KG1 (cell line): ENCODE results near the gene LRRK2.
"Not testable (repeated sequence)": the region's sequence is repeated elsewhere in the genome, so short reads cannot be mapped to it uniquely, and the experiment has no call there.

Experiments
- DNase-seq: peaks from one replicate; lab custom pipeline; 2025; lab: John Stamatoyannopoulos, UW

LRRK2 gene

DNA sequence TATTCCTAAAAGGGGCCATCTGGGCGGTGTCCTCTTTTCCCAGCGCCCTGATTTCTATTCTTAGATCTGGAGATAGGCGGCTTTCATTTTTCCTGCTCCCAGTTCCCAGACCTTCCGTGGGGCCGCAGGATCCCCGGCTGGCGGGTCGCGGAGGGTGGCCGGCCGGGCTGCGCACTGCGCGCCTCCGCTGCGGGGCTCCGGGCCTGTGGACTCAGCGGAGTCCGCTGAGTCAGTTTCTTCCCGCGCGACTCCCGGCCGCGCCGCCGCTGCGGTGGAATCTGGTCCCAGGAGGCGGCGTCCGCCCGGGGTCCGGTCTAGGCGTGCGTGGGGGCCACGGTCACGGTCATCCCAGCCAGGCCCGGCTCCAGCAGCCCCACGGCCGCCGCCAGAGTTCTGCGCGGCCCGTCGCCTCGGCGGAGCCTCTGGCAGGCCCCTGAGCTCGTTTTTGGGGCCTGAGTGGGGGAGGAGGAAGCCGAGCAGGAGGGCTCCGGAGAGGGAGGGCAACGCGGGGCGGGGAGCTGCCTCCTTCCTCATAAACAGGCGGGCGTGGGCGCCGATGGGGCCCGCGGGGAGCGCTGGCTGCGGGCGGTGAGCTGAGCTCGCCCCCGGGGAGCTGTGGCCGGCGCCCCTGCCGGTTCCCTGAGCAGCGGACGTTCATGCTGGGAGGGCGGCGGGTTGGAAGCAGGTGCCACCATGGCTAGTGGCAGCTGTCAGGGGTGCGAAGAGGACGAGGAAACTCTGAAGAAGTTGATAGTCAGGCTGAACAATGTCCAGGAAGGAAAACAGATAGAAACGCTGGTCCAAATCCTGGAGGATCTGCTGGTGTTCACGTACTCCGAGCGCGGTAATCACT, at the start of gene LRRK2:
TSS of gene LRRK2 (plus strand) at position 559 of the 853 bp plus-strand sequence. CDS start at position 694, 135 bp downstream.
- peak; percentile 38 for DNase-seq

DNA sequence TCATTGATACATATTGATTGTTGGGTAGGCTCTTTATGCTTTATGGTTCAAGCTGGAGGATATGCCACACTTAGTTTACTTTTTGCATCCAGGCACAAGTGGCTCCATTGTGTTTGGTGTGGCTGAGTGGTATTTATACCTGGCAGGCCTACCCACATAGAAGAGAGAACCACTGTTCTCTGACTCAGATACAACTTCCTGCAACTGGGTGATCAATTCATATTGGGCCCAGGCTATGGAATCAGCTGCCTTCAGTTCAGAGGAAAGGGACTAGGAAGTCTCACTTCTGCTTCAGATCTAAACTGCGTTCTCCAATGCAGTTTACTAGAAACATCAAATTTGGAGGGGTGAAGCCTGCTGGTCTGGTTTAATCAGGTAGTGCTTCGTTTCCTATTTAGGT, 49.8 kb upstream of the LRRK2 start:
- no peak for DNase-seq

DNA sequence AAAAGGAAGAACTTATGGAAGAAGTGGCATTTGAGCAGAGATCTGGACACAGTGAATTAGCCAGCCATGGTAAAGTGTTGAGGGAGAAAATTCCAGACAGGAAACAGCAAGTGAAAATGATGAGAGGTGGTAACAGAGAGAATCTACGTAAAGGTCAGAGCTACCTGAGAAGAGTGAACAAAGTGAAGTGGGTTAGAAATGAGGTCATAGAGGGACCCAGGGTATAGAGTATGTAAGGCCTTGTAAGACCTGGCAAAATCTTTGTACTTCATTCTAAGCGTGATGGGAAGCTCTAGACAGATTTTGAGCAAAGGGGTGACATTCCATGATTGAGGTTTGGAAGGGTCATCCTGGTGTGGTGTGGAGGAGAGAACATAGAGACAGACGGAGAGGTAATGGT, 49.3 kb upstream of the LRRK2 start:
- no peak for DNase-seq

DNA sequence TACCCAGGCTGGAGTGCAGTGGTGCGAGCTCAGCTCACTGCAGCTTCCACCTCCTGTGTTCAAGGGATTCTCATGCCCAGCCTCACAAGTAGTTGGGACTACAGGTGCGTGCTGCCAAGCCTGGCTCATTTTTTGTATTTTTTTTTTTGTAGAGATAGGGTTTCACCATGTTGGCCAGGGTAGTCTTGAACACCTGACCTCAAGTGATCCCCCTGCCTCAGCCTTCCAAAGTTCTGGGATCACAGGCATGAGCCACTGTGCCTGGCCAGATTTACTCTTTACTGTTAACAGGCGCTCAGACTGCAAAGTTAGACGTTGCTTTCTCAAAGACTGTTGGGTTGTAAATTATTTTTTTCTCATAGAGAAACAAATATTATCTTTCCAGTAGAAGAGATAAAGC, 46.1 kb upstream of the LRRK2 start:
- DNase-seq, result no peak

DNA sequence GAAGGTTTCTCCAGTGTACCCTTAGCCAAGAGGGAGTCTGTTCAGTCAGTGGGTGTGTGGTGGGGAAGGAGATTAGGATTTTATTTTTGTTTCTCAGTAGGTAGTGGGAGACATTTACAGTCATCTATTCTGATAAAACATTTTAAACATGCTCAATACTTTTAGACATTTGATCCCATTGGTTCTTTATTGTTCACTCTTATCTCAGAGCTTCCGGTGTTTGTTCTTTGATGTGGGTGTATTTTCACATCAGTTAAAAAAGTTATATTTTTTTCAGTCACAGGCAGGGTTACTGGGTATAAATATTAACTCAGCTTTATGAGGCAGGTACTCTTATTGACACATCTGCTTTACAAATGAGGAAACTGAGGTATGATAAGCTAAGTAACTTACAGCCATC, 43.3 kb upstream of the LRRK2 start:
- no peak for DNase-seq

DNA sequence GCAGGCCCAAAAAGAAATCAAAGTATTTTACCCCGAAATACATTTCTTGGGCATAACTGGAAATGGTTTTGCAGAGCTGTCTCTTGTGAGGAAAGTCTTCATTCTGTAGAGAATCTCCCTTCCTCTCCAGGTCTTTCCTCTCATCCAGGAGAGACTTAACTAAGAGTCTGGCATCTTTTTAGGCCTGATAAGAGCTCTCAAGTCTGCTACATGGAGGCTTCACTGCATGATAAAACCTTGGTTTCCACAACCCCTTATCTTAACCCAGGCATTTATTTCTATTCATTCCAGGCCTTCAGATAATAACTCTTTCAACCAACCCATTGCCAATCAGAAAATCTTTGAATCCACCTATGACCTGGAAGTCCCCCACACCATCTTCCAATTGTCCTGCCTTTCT, 41.1 kb upstream of the LRRK2 start:
- DNase-seq, result no peak

DNA sequence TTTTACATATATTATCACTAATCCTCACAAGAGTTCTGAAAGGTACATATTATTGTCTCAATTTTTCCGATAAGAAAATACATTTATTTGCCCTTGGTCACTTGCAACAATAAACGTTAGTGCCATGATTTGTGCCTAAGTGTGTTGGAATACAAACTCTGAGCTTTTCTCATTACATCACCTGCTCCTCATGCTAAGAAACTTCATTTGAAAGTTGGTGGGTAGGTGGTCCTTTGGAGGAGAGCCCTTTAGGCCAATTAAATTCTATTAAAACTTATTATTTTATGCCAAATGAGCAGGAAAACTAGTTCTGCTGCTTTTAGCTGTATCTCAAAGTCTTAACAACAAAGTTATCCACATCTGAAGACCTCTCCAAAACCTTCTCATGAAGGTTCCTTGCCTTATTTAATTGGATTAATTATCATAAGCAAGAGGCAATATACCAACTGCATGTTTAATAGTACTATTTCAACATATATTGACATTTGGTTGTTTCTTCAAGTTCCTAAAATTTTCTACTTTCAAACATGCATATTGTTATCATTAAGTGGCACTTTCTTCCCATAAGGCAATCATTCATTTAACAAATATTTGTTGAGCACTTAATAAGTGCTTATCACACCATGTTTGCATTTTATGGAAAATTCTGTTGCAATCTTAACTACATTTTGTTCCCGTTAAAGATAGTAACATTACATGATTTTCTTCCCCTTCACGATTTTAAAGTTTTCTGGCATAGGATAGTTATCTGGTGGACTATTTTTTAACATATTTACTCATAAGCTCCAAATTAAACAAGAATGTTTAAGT, 40.1 kb upstream of the LRRK2 start:
- DNase-seq, result no peak

DNA sequence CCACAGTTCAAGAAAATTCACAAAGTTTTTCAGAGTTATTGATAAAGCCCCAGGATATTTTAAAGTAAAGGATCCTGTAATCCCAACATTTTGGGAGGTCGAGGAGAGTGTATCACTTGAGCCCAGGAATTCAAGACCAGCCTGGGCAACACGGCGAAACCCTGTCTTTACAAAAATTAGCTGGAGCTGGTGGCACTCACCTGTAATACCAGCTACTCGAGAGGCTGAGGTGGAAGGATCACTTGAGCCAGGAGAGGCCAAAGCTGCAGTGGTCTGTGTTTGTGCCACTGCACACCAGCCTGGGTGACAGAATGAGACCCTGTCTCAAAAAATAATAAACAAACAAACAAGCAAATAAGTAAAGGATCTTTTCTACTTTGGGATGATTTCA, 39.5 kb upstream of the LRRK2 start:
- no peak for DNase-seq

DNA sequence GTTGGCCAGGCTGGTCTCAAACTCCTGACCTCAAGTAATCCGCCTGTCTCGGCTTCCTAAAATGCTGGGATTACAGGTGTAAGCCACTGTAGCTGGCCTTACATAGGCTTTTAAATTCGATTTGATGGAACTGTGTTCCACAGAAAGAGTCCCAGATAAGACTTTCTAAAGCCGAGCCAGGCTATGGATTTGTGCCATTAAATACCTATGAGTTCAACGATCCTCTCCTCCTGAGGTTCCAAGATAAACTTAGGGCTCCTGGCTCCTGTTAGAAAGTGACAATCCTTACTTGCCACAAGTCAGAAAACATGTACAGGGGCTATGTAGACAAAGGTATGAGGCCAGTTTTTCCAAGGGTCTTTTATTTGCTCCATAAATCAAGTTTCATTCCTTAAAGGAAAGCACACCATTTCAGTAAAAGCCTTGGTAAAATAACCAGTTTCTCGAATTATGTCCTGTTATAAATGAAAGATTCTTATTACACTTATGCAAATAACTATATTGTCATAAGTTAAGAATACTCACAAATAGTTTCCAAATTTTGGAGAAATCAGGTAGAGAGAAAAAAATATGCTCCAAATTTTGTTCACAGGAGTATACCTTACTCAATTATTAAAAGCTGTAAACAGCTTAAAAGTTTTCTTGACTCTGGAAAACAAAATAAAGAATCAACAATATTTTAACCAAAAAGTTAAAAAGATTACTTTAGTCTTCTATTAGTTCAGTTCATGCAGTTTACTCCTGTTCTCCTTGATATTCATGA, 36.1 kb upstream of the LRRK2 start:
- DNase-seq, result no peak

DNA sequence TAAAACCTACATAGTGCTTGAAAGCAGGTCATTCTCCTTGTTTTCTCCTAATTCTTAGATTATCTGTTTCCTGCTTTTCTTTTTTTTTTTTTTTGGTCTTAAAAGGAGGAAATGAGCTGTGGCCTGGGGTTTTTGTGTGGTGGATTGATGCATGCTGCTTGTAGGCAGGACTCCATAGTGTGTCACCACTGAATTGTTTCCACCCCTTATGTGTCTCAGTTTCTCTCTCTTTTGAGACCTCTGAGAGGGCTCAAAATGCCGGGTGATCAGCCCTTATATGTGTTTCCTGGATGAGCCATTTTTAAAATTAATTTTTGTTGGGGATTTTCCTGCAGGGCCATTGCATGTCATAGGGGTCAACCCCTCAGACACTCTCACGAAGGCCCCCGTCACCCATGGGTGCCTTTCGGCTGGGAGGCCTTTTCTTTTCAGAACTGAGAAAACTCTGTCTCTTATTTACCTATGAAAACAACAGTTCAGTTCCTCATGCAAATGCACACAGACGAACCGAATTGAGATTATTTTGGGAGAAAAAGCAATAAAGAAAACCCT, 32.0 kb upstream of the LRRK2 start:
- no peak for DNase-seq

DNA sequence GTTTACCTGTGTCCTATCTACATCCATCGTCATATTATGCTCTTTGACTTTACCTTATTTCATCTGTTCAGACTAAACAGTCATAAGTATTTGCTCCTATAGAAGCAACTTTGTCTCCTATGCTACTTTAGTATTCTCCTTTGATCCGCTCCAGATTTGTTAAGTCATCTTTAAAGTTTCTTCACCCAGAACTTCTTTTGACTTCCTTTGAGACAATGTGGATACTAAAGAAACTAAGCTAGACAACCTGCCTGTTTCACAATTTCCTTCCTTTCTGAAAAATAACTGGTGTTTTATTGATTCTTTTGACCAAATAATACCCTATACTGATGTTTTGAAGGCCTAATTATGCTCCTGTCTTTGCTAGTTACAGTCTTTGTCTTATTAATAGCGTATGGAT, 30.0 kb upstream of the LRRK2 start:
- DNase-seq, result no peak

DNA sequence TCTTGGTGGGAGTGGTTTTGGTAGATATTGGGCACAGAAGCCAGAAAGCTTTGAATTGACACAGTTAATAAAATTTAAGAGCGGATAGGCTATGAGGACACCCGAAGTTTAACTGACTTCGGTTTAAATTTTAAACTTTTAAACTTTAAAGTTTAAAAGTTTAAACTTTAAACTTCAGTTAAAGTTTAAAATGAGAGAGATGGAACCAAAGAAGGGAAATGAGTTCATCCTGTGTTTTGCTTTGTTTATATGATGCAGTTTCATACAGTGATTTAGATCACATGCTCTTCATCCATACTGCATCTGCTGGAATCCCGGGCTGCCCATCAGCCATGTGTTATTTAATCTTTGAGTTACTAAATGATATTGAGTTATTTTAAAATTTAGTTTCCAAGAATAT, 27.2 kb upstream of the LRRK2 start:
- DNase-seq, result no peak

DNA sequence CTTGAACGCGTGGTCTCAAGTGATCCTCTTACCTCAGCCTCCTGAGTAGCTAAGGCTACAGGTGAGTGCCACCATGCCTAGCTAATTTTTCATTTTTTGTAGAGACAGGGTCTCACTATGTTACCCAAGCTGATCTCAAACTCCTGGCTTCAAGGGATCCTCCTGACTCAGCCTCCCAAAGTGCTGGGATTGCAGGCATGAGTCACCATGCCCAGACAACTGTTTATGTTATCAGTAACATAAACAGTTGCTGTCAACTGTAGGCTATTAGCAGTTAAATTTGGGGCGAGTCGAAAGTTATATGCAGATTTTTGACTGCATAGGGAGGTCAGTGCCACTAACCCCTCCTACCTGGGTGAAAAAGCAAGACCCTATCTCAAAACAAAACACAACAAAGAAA, 26.2 kb upstream of the LRRK2 start:
- no peak for DNase-seq

DNA sequence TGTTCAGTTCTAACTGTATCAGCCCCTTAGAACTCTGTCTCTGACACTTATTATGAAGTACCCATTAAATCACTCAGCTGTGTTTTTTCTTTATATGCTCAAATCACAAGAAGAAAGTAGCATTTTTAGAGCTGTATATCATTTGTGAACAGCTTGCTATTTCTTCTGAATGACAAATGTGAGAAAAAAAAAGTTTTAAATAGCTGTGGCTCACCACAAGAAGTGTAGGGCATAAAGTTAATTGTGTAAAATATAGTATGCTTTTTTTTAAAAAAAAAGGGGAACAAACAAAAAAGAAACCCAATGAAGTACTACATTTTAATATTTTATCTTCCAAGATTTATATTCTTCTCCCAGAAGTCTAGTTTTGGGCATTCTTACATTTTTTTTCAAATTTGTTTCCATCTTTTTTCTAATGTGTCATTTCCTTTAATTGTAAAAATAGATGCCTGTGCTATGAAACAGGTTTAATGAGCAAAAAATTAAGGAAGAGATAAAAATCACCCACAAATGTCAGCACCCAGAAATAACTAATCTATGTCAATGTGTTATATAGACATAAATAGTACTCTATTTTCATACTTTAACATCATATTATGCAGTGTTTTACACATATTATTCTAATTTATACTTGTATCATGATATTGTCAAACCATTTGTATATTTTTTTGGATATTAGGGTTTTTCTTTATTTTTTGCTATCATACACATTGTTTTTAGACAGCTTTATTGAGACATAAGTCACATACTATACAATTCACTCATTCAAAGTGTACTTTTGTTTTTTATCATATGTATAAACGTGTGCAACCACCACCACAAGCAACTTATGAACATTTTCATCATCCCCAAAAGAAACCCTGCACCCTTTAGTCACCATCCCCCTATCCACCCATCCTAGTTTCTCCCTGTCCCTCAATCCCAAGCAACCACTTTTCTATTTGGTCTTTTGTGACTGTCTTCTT, 22.4 kb upstream of the LRRK2 start:
- peak; percentile 39 for DNase-seq

DNA sequence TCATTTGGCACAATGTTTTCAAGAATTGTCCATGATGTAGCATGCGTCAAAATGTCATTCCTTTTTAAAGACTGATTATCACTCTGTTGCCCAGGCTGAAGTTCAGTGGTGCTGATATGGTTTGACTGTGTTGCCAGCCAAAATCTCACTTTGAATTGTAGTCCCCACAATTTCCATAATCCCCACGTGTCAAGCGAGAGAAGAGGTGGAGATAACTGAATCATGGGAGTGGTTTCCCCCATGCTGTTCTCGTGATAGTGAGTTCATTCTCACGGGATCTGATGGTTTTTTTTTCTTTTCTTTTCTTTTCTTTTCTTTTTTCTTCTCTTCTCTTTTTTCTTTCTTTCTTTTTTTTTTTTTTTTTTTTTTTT, 21.8 kb upstream of the LRRK2 start:
- DNase-seq, result no peak

DNA sequence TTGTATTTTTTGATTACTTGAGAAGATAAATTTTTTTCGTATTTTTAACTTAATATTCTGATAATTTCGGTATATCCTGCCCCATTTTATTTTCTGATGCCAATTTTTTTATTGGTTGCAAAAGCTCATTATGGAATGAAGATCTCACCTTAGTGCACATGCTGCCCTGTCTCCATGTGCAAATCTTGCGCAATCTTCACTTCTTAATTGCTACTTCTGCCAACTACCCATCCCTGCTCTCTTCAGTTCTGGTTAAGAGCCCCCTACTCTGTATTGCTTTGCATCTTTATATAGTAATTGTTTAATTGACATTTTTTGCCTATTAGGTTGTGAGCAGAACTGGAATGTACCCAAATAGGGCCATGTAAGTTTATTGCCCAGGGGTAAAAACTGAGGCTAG, 20.5 kb upstream of the LRRK2 start:
- no peak for DNase-seq

DNA sequence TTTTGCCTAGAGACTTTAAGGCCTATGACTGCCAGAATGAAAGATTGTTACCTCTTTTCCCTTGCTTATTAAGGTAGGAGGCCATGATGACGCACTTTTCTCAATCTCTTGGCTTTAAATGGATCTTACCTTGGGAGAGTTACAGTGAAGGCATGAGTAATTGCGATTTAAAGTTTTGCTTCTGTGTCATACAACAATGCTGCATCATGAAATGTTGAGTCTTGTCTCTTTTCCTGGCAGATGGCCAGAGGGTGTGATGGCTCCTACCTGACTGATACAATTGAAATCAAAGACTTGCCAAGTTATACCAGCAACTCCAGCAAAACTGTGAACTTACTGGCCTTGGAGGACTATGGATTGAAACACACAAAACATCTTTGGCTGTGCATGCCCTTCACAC, 17.2 kb upstream of the LRRK2 start:
- DNase-seq, result no peak

DNA sequence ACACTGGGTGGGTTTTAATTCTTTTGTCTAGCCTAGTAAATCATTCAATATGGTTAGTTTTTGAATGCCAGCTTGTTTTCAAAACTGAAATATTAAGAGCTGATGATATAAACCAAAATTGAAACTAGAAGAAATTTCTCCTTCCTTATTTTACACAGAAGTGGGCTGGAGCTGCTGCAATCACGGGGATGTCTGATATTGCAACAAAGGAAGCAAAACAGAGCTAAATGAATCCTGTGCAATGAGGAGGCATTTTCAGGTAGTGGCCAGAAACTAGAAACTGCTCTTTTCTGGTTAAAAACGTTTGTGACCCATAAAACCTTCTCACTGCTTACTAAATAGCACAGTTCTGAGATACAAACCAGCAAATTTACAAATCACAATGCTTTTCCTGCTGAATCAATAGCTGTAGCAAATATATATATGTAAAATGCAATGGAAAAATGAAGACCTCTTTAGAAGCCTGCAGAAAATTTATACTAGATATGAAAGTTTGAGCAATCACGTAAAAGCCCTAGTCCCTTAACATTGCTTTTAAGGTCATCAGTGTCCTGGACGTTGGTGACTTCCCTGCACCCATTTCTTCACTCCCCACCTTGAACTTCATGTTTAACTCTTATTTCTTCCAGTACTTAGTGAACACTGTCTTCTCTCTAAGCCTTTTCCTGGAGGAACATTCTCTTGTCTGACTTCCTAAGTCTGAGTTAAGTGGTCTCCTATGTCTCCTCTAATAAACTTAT, 15.9 kb upstream of the LRRK2 start:
- DNase-seq, result no peak

DNA sequence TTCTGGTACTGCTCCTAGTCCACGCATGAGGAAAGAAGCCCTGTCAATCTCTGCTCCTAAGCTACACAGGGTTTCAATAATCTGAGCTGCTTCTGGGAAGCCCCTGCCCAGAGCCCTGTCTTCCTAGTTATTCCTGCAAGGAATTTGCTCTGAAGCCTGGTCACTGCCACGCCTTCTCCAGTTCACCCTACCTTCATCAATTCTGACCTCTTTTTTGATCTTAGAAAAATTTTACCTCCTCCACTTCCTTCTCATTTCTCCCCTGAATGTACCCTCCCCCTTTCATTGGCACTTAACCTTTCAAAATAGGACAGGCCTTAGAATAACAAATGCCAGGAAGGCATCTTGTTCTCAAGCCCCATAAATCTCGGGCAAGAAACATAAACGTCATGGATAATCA, 14.9 kb upstream of the LRRK2 start:
- DNase-seq, result no peak

DNA sequence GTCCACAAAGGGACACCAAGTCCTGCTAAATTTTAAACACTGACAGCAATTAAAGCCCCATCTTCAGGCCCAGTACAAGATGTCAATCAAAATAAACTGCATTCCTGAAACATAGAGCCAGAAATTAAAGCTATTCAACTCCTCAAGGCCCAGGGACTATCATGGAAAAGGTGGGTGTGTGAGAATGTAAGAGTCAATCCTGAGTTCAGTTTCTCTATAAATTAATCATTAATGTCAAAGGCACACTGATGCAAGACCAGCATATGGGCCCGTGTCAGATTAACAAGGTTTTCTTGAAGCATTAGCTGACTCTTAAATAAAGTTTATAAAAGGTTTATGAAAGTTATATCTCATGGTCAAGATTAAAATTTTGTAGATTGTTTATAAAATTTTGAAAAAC, 13.6 kb upstream of the LRRK2 start:
- not testable (repeated sequence) for DNase-seq

DNA sequence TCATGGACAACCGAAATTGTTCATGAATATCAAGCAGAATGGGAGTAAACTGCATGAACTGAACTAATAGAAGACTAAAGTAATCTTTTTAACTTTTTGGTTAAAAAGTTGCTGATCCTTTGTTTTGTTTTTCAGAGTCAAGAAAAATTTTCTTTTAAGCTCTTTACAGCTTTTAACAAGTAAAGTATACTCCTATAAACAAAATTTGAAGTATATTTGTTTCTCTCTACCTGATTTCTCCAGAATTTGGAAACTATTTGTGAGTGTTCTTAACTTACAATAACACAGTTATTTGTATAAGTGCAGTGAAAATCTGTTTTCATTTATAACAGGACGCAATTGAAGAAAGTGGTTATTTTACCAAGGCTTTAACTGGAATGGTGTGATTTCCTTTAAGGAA, 12.2 kb upstream of the LRRK2 start:
- DNase-seq, result no peak
